HEK293 (cell line): ENCODE data around the gene GNAQ.

Experiments
- CTCF ChIP-seq: fragments of 450-650 bp; formaldehyde crosslinking; IDR thresholded peaks from 2 replicates; pipeline ENCODE4 v1.5.1; 2016; ENCODE audit warnings: missing biosample characterization, missing genetic modification characterization
- OSR2 ChIP-seq: fragments of 450-650 bp; formaldehyde crosslinking; IDR thresholded peaks from 2 replicates; pipeline ENCODE4 v1.5.1; 2016; ENCODE audit warnings: missing biosample characterization, missing genetic modification characterization
- TCF7L2 ChIP-seq: IDR thresholded peaks from 2 replicates; pipeline ENCODE4 v1.6.1; 2011; ENCODE audit warnings: low read depth, mild to moderate bottlenecking, inconsistent platforms, low read length, moderate library complexity, borderline replicate concordance
- YY1 ChIP-seq: fragments of 450-650 bp; formaldehyde crosslinking; IDR thresholded peaks from 2 replicates; pipeline ENCODE4 v1.5.1; 2018; ENCODE audit warnings: missing biosample characterization, missing genetic modification characterization
- ZNF10 ChIP-seq: fragments of 450-650 bp; formaldehyde crosslinking; IDR thresholded peaks from 2 replicates; pipeline ENCODE4 v1.5.1; 2017; ENCODE audit warnings: missing biosample characterization, missing genetic modification characterization
- ZNF112 ChIP-seq: fragments of 450-650 bp; formaldehyde crosslinking; IDR thresholded peaks from 2 replicates; pipeline ENCODE4 v1.5.0; 2017; ENCODE audit warnings: missing biosample characterization, missing genetic modification characterization
- ZNF280D ChIP-seq: fragments of 450-650 bp; formaldehyde crosslinking; IDR thresholded peaks from 2 replicates; pipeline ENCODE4 v1.5.1; 2016; ENCODE audit warnings: missing biosample characterization, missing genetic modification characterization
- ZNF629 ChIP-seq: fragments of 450-650 bp; formaldehyde crosslinking; IDR thresholded peaks from 2 replicates; pipeline ENCODE4 v1.5.1; 2017; ENCODE audit warnings: missing biosample characterization, missing genetic modification characterization
- ZNF768 ChIP-seq: fragments of 450-650 bp; formaldehyde crosslinking; IDR thresholded peaks from 2 replicates; pipeline ENCODE4 v1.5.1; 2018; ENCODE audit warnings: missing biosample characterization, mild to moderate bottlenecking, missing genetic modification characterization

GRCh38 chr9:77834898-77835488, 196.6 kb downstream of the GNAQ start:
- TF ChIP-seq CTCF (no peak), TCF7L2 (no peak), ZNF629 (tag by site-specific recombination) (no peak), ZNF112 (tag by site-specific recombination) (no peak), ZNF768 (tag by site-specific recombination) (no peak), ZNF10 (no peak), OSR2 (no peak), ZNF280D (tag by site-specific recombination) (no peak), YY1 (tag by site-specific recombination) (no peak)
